ENCODE measurements around the gene LMAN1. TPM values are rescaled to one million over a fixed set of nuclear protein-coding genes. Genes with fewer than 3 reads are reported as not detected.

Gene LMAN1
- total RNA-seq, 1 experiment from 2014 or later: 77.3 TPM

DNA sequence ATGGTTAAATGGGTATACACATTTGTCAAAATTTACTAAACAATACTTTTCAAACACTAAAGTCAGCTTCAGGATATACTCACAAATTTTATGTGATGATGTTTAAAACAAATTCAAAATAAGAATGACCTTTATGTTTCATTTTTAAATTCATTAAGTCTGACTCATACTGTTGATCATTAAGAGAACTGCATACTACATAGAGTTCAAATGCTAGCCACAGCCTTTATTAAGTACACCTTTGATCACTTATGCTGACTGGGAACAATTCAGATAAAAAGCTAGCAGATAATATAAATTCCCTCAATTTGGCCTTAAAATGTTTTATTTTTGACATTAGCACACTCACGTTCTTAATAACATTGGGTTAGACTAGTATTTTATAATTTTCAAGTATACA, 14.1 kb downstream of the LMAN1 start (continued):
- no peak for TF ChIP-seq ELF4 (CRISPR knock-in tag; IDR thresholded peaks at IDR 0.05; ENCODE audit: low read depth)
- TF ChIP-seq, protein P1, sequence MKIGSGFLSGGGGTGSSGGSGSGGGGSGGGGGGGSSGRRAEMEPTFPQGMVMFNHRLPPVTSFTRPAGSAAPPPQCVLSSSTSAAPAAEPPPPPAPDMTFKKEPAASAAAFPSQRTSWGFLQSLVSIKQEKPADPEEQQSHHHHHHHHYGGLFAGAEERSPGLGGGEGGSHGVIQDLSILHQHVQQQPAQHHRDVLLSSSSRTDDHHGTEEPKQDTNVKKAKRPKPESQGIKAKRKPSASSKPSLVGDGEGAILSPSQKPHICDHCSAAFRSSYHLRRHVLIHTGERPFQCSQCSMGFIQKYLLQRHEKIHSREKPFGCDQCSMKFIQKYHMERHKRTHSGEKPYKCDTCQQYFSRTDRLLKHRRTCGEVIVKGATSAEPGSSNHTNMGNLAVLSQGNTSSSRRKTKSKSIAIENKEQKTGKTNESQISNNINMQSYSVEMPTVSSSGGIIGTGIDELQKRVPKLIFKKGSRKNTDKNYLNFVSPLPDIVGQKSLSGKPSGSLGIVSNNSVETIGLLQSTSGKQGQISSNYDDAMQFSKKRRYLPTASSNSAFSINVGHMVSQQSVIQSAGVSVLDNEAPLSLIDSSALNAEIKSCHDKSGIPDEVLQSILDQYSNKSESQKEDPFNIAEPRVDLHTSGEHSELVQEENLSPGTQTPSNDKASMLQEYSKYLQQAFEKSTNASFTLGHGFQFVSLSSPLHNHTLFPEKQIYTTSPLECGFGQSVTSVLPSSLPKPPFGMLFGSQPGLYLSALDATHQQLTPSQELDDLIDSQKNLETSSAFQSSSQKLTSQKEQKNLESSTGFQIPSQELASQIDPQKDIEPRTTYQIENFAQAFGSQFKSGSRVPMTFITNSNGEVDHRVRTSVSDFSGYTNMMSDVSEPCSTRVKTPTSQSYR (CRISPR knock-in tag; IDR thresholded peaks at IDR 0.05): no peak
- TF ChIP-seq ETV6 (CRISPR knock-in tag; IDR thresholded peaks at IDR 0.05): no peak
- no peak for TF ChIP-seq ZNF121 (CRISPR knock-in tag; IDR thresholded peaks at IDR 0.05)
- TF ChIP-seq, protein P2, sequence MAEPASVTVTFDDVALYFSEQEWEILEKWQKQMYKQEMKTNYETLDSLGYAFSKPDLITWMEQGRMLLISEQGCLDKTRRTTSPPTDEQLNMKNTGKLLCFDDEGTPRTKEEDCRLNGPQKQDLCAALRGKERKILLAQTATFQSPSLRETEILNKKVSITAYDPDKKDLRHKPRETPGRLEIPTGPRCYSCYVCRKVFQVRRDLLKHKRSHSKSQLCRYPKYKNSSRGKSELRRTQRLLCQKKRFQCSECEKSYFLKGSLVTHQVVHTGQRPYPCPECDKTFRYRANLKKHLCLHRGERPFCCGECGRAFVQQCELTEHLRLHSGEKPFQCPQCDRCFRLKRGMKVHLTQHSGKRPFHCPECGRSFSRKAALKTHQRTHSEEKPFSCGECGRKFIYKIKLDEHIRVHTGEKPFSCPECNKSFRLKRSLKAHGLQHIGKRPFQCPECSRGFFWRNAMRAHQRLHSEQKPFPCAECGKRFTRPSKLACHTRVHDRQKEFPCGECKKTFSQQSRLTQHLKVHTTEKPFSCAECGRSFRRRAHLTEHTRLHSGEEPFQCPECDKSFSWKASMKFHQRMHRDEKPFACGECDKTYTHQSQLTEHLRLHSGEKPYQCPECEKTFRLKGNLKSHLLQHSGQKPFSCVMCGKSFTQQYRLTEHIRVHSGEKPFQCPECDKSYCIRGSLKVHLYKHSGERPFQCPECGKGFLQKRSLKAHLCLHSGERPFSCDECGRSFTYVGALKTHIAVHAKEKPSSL (CRISPR knock-in tag; conservative IDR thresholded peaks at IDR 0.05): no peak
- no peak for TF ChIP-seq NR3C1 (CRISPR knock-in tag; conservative IDR thresholded peaks at IDR 0.05; ENCODE audit: low read depth)
- TF ChIP-seq TEAD4 (CRISPR knock-in tag; IDR thresholded peaks at IDR 0.05): no peak
- TF ChIP-seq, protein P3, sequence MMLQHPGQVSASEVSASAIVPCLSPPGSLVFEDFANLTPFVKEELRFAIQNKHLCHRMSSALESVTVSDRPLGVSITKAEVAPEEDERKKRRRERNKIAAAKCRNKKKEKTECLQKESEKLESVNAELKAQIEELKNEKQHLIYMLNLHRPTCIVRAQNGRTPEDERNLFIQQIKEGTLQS (CRISPR knock-in tag; conservative IDR thresholded peaks at IDR 0.05): no peak

DNA sequence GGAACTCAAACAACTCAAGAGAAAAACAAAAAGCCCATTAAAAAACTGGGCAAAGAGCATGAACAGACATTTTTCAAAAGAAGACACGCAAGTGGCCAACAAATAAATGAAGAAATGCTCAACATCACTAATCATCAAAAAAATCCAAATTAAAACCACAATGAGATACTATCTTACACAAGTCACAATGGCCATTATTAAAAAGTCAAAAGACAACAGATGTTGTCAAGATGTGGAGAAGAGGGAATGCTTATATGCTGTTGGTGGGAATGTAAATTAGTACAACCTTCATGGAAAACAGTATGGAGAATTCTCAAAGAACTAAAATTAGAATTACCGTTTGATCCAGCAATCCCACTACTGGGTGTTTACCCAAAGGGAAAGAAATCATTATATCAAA, 15.1 kb downstream of the LMAN1 start:
- H3K4me3 Mint-ChIP-seq: no peak overlapping the region
- ATAC-seq: no peak
- H3K27me3 Mint-ChIP-seq (ENCODE audit: low read depth): no peaks in the 10 kb centered on the region
- no peak for DNase-seq (ENCODE audit: low spot score)
- H3K27ac Mint-ChIP-seq: no peak overlapping the region
- peaks cover 11% of the 10 kb centered on the region for H3K4me1 Mint-ChIP-seq
- ChIA-PET POLR2A (no interaction called here), CTCF (interaction anchor here (0.5 to 0.9 kb wide), 2 partner anchors 36 to 59 kb away, joined by 4 to 5 read pairs; no protein-coding TSS in a partner anchor)
- H3K36me3 Mint-ChIP-seq: peaks cover 78% of the 10 kb centered on the region
- H3K9me3 Mint-ChIP-seq: peaks cover 7% of the 10 kb centered on the region
- TF ChIP-seq ELF4 (CRISPR knock-in tag; IDR thresholded peaks at IDR 0.05; ENCODE audit: low read depth) (no peak), RORB (CRISPR knock-in tag; IDR thresholded peaks at IDR 0.05) (no peak), JUN (CRISPR knock-in tag; IDR thresholded peaks at IDR 0.05) (no peak), SMAD3 (CRISPR knock-in tag; IDR thresholded peaks at IDR 0.05; ENCODE audit: borderline replicate concordance) (no peak), IRF2 (CRISPR knock-in tag; IDR thresholded peaks at IDR 0.05; ENCODE audit: borderline replicate concordance, low read depth) (no peak), GTF2I (CRISPR knock-in tag; conservative IDR thresholded peaks at IDR 0.05) (no peak), KAT7 (CRISPR knock-in tag; IDR thresholded peaks at IDR 0.05; ENCODE audit: borderline replicate concordance) (no peak), SP1 (CRISPR knock-in tag; conservative IDR thresholded peaks at IDR 0.05) (no peak), FOXP1 (CRISPR knock-in tag; IDR thresholded peaks at IDR 0.05; ENCODE audit: borderline replicate concordance) (no peak), ZNF219 (CRISPR knock-in tag; IDR thresholded peaks at IDR 0.05; ENCODE audit: borderline replicate concordance) (no peak)
- TF ChIP-seq, protein P4, sequence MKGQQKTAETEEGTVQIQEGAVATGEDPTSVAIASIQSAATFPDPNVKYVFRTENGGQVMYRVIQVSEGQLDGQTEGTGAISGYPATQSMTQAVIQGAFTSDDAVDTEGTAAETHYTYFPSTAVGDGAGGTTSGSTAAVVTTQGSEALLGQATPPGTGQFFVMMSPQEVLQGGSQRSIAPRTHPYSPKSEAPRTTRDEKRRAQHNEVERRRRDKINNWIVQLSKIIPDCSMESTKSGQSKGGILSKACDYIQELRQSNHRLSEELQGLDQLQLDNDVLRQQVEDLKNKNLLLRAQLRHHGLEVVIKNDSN (CRISPR knock-in tag; IDR thresholded peaks at IDR 0.05): no peak
- TF ChIP-seq, protein P5, sequence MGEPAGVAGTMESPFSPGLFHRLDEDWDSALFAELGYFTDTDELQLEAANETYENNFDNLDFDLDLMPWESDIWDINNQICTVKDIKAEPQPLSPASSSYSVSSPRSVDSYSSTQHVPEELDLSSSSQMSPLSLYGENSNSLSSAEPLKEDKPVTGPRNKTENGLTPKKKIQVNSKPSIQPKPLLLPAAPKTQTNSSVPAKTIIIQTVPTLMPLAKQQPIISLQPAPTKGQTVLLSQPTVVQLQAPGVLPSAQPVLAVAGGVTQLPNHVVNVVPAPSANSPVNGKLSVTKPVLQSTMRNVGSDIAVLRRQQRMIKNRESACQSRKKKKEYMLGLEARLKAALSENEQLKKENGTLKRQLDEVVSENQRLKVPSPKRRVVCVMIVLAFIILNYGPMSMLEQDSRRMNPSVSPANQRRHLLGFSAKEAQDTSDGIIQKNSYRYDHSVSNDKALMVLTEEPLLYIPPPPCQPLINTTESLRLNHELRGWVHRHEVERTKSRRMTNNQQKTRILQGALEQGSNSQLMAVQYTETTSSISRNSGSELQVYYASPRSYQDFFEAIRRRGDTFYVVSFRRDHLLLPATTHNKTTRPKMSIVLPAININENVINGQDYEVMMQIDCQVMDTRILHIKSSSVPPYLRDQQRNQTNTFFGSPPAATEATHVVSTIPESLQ (CRISPR knock-in tag; IDR thresholded peaks at IDR 0.05): no peak
- TF ChIP-seq, protein P6, sequence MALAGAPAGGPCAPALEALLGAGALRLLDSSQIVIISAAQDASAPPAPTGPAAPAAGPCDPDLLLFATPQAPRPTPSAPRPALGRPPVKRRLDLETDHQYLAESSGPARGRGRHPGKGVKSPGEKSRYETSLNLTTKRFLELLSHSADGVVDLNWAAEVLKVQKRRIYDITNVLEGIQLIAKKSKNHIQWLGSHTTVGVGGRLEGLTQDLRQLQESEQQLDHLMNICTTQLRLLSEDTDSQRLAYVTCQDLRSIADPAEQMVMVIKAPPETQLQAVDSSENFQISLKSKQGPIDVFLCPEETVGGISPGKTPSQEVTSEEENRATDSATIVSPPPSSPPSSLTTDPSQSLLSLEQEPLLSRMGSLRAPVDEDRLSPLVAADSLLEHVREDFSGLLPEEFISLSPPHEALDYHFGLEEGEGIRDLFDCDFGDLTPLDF (CRISPR knock-in tag; IDR thresholded peaks at IDR 0.05): no peak
- TF ChIP-seq, protein P7, sequence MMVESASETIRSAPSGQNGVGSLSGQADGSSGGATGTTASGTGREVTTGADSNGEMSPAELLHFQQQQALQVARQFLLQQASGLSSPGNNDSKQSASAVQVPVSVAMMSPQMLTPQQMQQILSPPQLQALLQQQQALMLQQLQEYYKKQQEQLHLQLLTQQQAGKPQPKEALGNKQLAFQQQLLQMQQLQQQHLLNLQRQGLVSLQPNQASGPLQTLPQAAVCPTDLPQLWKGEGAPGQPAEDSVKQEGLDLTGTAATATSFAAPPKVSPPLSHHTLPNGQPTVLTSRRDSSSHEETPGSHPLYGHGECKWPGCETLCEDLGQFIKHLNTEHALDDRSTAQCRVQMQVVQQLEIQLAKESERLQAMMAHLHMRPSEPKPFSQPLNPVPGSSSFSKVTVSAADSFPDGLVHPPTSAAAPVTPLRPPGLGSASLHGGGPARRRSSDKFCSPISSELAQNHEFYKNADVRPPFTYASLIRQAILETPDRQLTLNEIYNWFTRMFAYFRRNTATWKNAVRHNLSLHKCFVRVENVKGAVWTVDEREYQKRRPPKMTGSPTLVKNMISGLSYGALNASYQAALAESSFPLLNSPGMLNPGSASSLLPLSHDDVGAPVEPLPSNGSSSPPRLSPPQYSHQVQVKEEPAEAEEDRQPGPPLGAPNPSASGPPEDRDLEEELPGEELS (CRISPR knock-in tag; IDR thresholded peaks at IDR 0.05): no peak
- TF ChIP-seq, protein P3 (CRISPR knock-in tag; conservative IDR thresholded peaks at IDR 0.05): no peak
- TF ChIP-seq, protein P8, sequence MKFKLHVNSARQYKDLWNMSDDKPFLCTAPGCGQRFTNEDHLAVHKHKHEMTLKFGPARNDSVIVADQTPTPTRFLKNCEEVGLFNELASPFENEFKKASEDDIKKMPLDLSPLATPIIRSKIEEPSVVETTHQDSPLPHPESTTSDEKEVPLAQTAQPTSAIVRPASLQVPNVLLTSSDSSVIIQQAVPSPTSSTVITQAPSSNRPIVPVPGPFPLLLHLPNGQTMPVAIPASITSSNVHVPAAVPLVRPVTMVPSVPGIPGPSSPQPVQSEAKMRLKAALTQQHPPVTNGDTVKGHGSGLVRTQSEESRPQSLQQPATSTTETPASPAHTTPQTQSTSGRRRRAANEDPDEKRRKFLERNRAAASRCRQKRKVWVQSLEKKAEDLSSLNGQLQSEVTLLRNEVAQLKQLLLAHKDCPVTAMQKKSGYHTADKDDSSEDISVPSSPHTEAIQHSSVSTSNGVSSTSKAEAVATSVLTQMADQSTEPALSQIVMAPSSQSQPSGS (CRISPR knock-in tag; IDR thresholded peaks at IDR 0.05; ENCODE audit: borderline replicate concordance, low read depth): no peak
- TF ChIP-seq, protein P9, sequence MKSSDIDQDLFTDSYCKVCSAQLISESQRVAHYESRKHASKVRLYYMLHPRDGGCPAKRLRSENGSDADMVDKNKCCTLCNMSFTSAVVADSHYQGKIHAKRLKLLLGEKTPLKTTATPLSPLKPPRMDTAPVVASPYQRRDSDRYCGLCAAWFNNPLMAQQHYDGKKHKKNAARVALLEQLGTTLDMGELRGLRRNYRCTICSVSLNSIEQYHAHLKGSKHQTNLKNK (CRISPR knock-in tag; IDR thresholded peaks at IDR 0.05): no peak

Data from WTC11 (cell line).